Superior temporal gyrus (tissue), 1 donor: Measurements from ENCODE around the gene DBR1.
"Not testable (repeated sequence)": the region's sequence is repeated elsewhere in the genome, so short reads cannot be mapped to it uniquely, and the experiment has no call there.

Source experiments
- DNase-seq: peaks from one replicate; pipeline ENCODE4 v3.0.0-alpha.2; 2016; ENCODE audit errors: extremely low spot score

DBR1 gene

DNA sequence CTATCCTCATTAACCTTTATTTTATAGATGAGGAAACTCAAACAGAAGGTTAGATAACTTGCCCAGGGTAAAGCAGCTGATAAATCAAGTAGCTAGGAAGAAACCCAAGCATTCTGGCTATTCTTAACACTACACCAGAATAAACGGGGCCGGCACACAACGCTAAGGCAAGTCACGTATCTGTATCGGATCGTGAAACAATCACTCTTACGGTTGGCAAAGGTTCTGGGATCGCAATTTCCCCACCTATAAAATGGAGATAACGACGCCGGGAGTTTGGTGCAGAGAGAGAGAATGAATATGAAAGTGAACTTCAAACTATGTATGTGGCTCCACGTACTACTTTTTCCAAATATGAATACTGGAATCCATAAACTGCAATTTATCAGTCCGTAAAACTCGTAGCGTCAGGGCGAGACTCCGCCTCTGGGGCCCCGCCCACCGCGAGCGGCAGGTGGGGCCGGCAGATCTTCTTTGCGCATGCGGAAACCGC lies 12.1 kb upstream of the DBR1 start:
- peak; percentile 95 for DNase-seq

- DNase-seq = no peak
Observed at GRCh38 chr3:138186221-138186620, 11.5 kb upstream of the DBR1 start.

- no peak for DNase-seq
Observed at GRCh38 chr3:138184994-138185393, 10.3 kb upstream of the DBR1 start.

GRCh38 chr3:138180375-138181029 lies 5.8 kb upstream of the DBR1 start:
- peak; percentile 70 for DNase-seq

DNA sequence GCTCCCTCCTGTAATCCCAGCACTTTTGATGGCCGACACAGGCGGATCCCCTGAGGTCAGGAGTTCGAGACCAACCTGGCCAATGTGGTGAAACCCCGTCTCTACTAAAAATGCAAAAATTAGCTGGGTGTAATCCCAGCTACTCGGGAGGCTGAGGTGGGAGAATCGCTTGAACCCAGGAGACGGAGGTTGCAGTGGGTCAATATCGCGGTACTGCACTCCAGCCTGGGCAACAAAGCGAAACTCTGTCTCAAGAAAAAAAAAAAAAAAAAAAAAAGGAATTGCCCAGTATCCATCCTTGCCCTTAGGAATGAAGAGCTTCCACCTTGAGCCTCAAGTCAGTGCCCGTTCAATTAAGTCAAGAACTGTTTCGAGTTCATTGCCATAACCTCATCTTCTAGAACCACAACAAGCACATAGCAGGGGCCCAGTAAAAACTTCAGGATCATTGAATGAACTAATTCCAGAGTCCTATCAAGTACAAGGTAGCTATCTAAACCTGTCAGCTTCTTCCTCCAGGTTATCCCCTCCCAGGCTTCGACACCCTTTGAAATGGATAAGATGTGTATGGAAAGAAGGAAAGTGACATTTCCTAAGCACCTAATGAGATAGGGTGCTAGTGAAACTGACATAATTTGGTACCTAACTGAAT lies 826 bp downstream of the DBR1 start:
- no peak for DNase-seq

DNA sequence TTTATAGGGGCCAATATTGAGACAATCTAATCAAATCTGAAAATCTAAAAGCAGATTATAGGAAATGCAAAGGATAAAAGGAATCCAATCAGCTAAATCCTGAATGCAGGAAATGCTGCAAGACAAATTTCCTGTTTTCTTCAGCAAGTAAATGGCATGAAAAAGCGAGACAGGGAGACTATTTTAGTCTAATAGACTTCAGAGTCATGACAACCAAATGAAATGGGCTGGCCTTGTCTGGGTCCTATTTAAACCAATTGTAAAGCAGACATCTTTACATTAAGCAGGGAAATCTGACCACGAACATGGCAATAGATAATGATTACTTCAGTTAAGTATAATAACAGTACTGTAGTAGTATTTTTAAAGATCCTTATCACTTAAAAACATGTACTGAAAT lies 2.1 kb downstream of the DBR1 start:
- DNase-seq = no peak

GRCh38 chr3:138165061-138165460 lies 9.7 kb downstream of the DBR1 start:
- DNase-seq = no peak

DNA sequence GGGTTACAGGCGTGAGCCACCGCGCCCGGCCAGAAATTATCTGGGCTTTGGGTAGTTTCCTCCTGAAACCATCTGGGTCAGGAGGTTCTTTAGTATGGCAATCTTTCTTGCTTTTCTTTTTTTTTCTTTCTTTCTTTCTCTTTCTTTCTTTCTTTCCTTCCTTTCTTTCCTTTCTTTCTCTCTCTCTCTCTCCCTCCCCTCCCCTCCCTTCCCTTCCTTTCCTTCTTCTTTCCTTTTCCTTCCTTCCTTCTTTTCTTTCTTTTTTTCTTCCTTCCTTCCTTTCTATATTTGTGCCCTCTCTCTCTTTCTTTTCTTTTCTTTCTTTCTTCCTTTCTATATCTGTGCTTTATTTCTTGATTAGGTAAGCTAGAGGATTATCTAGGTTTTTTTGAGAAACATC lies 17.0 kb downstream of the DBR1 start:
- DNase-seq = no peak

DNA sequence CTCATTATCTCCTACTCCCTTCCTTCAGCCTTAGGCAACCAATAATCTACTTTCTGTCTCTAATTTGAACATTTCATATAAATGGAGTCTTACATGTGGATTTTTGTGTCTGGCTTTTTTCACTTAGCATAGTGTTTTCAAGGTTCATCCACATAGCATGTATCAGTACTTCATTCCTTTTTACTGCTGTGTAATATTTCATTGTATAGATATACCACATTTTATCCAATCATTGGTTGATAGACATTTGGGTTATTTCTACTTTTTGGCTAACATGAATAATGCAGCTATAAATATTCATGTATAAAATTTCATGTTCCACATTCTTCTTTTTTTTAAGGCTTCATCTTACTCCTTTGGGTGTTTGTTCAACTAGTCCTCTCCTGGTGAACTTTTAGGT lies 20.2 kb downstream of the DBR1 start:
- no peak for DNase-seq

- DNase-seq = no peak
Observed at GRCh38 chr3:138148503-138148902, 26.2 kb downstream of the DBR1 start.

DNA sequence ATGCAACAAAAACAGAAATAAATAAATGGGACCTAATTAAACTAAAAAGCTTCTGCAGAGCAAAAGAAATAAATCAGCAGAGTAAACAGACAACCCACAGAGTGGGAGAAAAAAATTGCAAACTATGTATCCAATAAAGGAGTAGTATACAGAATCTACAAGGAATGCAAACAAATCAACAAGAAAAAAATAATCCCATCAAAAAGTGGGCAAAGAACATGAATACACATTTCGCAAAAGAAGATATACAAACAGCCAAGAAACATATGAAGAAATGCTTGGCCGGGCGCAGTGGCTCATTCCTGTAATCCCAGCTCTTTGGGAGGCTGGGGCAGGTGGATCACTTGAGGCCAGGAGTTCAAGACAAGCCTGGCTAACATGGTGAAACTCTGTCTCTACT lies 32.5 kb downstream of the DBR1 start:
- DNase-seq = not testable (repeated sequence)

DNA sequence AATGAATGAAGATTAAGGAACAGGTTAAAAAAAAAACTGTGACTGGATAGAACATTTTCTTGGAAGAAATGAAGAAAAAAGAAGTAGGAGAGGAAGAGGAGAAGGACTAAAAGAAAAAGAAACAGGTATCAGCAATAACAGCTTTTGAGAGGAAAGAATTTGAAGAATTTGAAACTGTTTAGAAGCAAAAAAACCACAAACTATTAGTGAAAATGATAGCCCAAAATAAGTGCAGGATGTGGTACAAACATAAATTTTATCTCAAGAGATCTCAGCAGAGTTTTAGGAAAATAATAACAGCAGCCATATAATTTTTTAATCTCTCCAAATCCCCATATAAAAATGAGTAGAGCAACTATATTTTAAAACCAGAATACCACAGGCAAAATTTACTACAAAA lies 33.8 kb downstream of the DBR1 start:
- no peak for DNase-seq

GRCh38 chr3:138139691-138140090 lies 35.0 kb downstream of the DBR1 start:
- no peak for DNase-seq

GRCh38 chr3:138137861-138138260 lies 36.9 kb downstream of the DBR1 start:
- no peak for DNase-seq

DNA sequence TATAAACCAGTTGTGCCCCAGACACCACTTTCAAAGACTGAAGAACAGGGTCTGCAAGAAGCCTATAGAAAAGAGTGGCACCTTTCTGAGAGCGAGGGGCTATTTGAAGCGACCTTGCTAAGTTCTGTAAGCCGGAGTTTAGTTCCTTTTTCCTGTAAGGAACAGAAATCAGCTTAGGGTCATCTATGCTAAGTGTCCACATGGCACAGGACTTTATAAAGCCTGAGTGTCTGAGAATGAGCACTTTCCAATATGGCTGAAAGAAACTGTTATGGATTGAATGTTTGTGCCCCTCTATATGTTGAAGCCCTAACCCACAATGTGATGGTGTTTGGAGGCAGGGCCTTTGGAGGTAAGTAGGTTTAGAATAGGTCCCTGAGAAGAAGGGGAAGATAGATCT lies 38.5 kb downstream of the DBR1 start:
- no peak for DNase-seq

DNA sequence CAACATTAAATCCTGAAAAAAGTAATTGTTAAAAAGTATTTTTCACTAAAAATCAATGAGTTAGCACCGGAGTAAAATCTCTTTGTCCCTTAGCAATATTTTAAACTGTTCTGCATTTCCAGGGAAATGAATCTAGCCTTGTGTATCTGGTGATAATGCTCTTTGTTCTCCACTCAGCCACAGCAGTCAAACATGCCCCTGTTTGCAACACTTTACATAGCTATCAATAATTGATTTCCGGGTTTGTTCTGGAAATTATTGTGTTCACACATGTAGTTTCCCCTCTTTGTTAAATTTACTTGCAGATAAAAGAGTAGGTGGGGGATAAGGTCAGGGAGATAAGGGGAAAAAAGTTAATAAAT lies 38.9 kb downstream of the DBR1 start:
- no peak for DNase-seq

DNA sequence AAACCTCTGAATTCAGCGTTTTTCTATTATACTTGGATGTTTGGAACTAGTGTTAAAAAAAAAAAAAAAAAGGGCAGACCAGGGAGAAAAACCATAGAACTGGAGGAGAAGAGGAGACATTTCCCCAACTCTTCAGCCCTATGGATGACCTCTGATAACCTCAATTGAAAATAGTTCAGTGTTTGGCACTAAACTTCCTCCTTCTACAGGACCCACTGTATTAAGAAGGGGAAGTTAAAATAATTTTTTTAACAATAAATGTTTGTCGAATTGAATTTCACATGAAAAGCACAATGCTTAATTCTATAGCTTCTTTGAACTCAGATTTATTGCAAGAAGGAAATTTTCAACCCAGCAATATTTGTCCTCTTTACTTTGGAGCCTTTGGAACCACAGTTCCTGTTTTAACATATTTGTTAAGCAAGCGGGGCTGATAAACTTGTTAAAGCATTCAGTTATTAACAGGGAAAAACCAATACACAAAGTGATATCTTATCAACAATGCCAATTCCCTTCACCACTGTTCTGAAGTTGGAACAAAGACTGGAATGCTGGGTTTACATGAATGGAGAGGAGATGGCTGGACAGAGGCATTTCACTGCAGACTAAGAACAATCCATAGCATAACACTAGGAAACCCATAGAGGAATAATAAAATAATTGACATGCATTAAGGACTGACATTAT lies 39.4 kb downstream of the DBR1 start:
- peak; percentile 17 for DNase-seq

- no peak for DNase-seq
Observed at GRCh38 chr3:138132239-138132638, 42.5 kb downstream of the DBR1 start, which contains the start of gene A4GNT. Gene A4GNT, minus strand, starts transcription at chr3:138132390. Its CDS starts 1,134 bp downstream, at chr3:138131256.

GRCh38 chr3:138127636-138128365 lies 46.9 kb downstream of the DBR1 start:
- DNase-seq = no peak

GRCh38 chr3:138125548-138126221 lies 49.0 kb downstream of the DBR1 start:
- no peak for DNase-seq

GRCh38 chr3:138124706-138125355 lies 49.9 kb downstream of the DBR1 start:
- peak; percentile 23 for DNase-seq
